A673 (cell line): Measurements from ENCODE around the gene ATP8A2. TPM values are rescaled to one million over a fixed set of nuclear protein-coding genes. Genes with fewer than 3 reads are reported as not detected.

Experiments used
- BruUV-seq: library from RNA; stranded (reverse); fragments of 400-500 nt; replicated peaks from 2 replicates; lab custom pipeline; 2021; lab: Mats Ljungman, UMichigan
- CTCF ChIA-PET: fragments of 300-600 bp; sonication (Branson Sonifier 250); formaldehyde crosslinking; loops from one replicate; lab custom pipeline; 2022; ENCODE audit warnings: antibody characterized with exemption; lab: Charles Lee
- POLR2A ChIA-PET: fragments of 300-600 bp; sonication (Branson Sonifier 250); formaldehyde crosslinking; loops from one replicate; lab custom pipeline; 2022; ENCODE audit warnings: antibody characterized with exemption; ENCODE audit not compliant: low non-redundant PET; lab: Charles Lee
- DNase-seq: peaks from one replicate; pipeline ENCODE4 v3.0.0-alpha.2; 2015; ENCODE audit warnings: low spot score
- H3K27ac ChIP-seq: fragments of 200-600 bp; sonication (generic); 2 replicates; pipeline ENCODE4 v1.5.1; 2016; ENCODE audit warnings: mixed run types, low read depth, mild to moderate bottlenecking, mixed read lengths, antibody characterized with exemption, low read length; ENCODE audit not compliant: poor library complexity, severe bottlenecking
- H3K27me3 ChIP-seq: fragments of 200-600 bp; sonication (generic); replicated peaks from 2 replicates; pipeline ENCODE4 v1.6.1; 2017; ENCODE audit warnings: mixed run types, low read depth, mild to moderate bottlenecking, mixed read lengths, antibody characterized with exemption, low read length; ENCODE audit not compliant: insufficient read depth, poor library complexity
- H3K36me3 ChIP-seq: fragments of 200-600 bp; sonication (generic); 2 replicates; pipeline ENCODE4 v1.6.1; 2016; ENCODE audit warnings: mixed run types, mild to moderate bottlenecking, mixed read lengths, antibody characterized with exemption, low read length; ENCODE audit not compliant: insufficient read depth, poor library complexity, severe bottlenecking
- H3K4me1 ChIP-seq: fragments of 200-600 bp; sonication (generic); 2 replicates; pipeline ENCODE4 v1.6.1; 2017; ENCODE audit warnings: mixed run types, mild to moderate bottlenecking, mixed read lengths, antibody characterized with exemption, low read length; ENCODE audit not compliant: insufficient read depth, poor library complexity, severe bottlenecking
- H3K4me3 ChIP-seq: fragments of 200-600 bp; sonication (generic); 2 replicates; pipeline ENCODE4 v1.5.1; 2016; ENCODE audit warnings: low read depth, mixed run types, mild to moderate bottlenecking, mixed read lengths, low read length; ENCODE audit not compliant: poor library complexity, severe bottlenecking
- H3K9me3 ChIP-seq: fragments of 200-600 bp; sonication (generic); 2 replicates; pipeline ENCODE4 v1.6.1; 2016; ENCODE audit warnings: mixed run types, low read depth, mild to moderate bottlenecking, mixed read lengths, antibody characterized with exemption, low read length; ENCODE audit not compliant: poor library complexity, severe bottlenecking
- EZH2 ChIP-seq: fragments of 200-600 bp; sonication (generic); IDR thresholded peaks from 2 replicates; pipeline ENCODE4 v1.6.1; 2017; ENCODE audit warnings: borderline replicate concordance, low read depth, mild to moderate bottlenecking, mixed read lengths, antibody characterized with exemption, low read length; ENCODE audit not compliant: poor library complexity, severe bottlenecking
- intact Hi-C: fragments of 100-400 bp; cut with micrococcal nuclease; formaldehyde crosslinking; loops from one replicate; pipeline ENCODE4 v1.10.0; 2022; ENCODE audit not compliant: unreplicated experiment
- total RNA-seq: library from RNA; stranded (reverse); gene quantifications from 2 replicates; pipeline ENCODE4 v1.2.3, GENCODE V29; 2021
- TF ChIP-seq, protein P1 (sequence below): fragments of 300-800, 200-600 bp; sonication (generic); conservative IDR thresholded peaks from 2 replicates; pipeline ENCODE4 v1.5.1; 2017; ENCODE audit warnings: low read depth, mild to moderate bottlenecking, antibody characterized with exemption, low read length, moderate library complexity, mixed read lengths

ATP8A2 gene
- total RNA-seq, 1 experiment from 2014 or later = 0.92 TPM

GRCh38 chr13:26024558-26024957 is 652.8 kb downstream of the ATP8A2 start:
- intact Hi-C loops = no loop called here

DNA sequence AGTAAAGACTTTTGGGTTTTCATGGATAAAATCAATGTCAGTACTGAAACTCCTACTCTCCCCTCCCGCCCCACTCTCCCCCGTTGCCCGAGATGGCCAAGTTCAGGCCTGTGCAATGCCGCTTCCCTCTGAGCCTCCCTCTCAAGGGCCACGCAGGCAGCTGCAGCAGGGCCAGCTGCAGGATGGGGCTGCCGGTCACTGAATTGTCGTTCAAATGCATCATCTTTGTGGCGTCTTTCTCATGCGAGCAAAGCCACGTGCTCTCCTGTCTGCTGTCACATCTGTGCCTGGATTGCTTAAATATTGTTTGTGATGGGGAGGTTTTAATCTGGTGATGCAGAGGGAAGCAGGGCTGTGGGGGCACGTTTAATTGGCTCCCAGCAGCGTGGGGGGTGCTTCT is 653.4 kb downstream of the ATP8A2 start:
- Histone ChIP-seq H3K36me3 (no peaks in the 10 kb centered on the region), H3K4me1 (no peaks in the 10 kb centered on the region), H3K27me3 (no peaks in the 10 kb centered on the region), H3K9me3 (no peaks in the 10 kb centered on the region), H3K4me3 (no peak overlapping the region), H3K27ac (no peak overlapping the region)
- no peak for DNase-seq
- intact Hi-C loops = no loop called here
- ChIA-PET POLR2A (no interaction called here), CTCF (no interaction called here)
- BruUV-seq = no TSS peak
- TF ChIP-seq EZH2 = no peak
- TF ChIP-seq, protein P1, sequence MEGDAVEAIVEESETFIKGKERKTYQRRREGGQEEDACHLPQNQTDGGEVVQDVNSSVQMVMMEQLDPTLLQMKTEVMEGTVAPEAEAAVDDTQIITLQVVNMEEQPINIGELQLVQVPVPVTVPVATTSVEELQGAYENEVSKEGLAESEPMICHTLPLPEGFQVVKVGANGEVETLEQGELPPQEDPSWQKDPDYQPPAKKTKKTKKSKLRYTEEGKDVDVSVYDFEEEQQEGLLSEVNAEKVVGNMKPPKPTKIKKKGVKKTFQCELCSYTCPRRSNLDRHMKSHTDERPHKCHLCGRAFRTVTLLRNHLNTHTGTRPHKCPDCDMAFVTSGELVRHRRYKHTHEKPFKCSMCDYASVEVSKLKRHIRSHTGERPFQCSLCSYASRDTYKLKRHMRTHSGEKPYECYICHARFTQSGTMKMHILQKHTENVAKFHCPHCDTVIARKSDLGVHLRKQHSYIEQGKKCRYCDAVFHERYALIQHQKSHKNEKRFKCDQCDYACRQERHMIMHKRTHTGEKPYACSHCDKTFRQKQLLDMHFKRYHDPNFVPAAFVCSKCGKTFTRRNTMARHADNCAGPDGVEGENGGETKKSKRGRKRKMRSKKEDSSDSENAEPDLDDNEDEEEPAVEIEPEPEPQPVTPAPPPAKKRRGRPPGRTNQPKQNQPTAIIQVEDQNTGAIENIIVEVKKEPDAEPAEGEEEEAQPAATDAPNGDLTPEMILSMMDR = no peak

More at GRCh38 chr13:26024558-26024957, 652.8 kb downstream of the ATP8A2 start:
- TF ChIP-seq, protein P1 = no peak
- no peak for TF ChIP-seq EZH2
- no TSS peak for BruUV-seq
- CTCF ChIA-PET = no interaction called here
- no peak for DNase-seq
- Histone ChIP-seq H3K27ac (no peak overlapping the region), H3K4me1 (no peaks in the 10 kb centered on the region), H3K36me3 (no peaks in the 10 kb centered on the region), H3K4me3 (no peak overlapping the region), H3K27me3 (no peaks in the 10 kb centered on the region), H3K9me3 (no peaks in the 10 kb centered on the region)
- POLR2A ChIA-PET = no interaction called here

GRCh38 chr13:26025771-26026170 is 654.0 kb downstream of the ATP8A2 start:
- intact Hi-C loops = no loop called here
- Histone ChIP-seq H3K27me3 (no peaks in the 10 kb centered on the region), H3K9me3 (no peaks in the 10 kb centered on the region), H3K4me3 (no peak overlapping the region), H3K36me3 (no peaks in the 10 kb centered on the region), H3K27ac (no peak overlapping the region), H3K4me1 (no peaks in the 10 kb centered on the region)
- POLR2A ChIA-PET = no interaction called here
- BruUV-seq = no TSS peak
- TF ChIP-seq EZH2 = no peak
- TF ChIP-seq, protein P1 = no peak
- CTCF ChIA-PET = no interaction called here
- no peak for DNase-seq
